Measurements from ENCODE around the gene SDK1. TPM values are rescaled to one million over a fixed set of nuclear protein-coding genes. Genes with fewer than 3 reads are reported as not detected.

Gene SDK1
- total and polyA plus RNA-seq, 2 of the 8 experiments (the other 6 are each of a cell fraction or from before 2014, with no cell fraction given) = 3.3 to 7.2 TPM

DNA sequence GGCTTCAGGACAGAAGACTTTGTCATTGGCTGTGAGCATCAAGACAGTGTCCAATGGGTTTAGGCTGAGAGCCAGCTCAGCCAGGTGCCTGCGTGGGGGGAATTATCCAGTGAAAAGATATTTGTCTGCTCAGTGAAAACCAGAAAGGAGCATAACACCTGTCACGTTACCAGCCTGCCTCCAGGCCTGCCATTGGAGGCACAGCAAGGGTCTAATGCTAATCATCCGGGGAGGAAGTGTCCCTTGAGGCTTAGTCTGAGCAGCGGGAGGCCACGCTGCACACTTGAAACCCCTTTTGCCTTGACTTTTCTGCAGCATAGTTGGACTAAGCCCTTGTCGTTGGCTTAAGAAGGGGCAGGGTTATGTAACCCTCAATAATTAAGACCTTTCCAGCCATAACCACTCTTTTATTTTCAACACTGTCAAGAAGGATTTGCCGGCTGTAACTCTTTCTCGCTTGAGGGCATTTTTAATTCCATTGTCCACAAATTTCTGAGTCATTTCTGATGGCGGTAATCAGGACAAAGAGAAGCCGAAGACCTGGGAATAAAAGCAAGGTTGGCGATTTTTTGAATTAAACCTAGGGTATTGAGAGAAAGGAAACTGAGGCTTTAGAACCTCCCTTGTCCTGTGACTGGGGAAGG lies 741.5 kb downstream of the SDK1 start:
- Histone ChIP-seq H3K27me3 (replicated peaks in 1 of 4; ENCODE audit: control insufficient read depth in 3 of 4, extremely low read depth in 1 of 4, insufficient read depth in 3 of 4, low read length in 3 of 4) (no peaks in the 10 kb centered on the region), H3K23ac (ENCODE audit: insufficient read length) (no peak overlapping the region), H3K9me3 (ENCODE audit: insufficient read depth in 2 of 2, low read depth in 1 of 2, low read length in 1 of 2) (no peaks in the 10 kb centered on the region), H3K27ac (ENCODE audit: low read depth, low read length) (peak overlapping the region; percentile 12; the same call in 1 of the 2 replicates), H3K79me1 (ENCODE audit: low read depth, low read length) (no peaks in the 10 kb centered on the region), H4K91ac (replicated peaks; ENCODE audit: insufficient read length, low read length) (peak overlapping the region; percentile 95), H3K4ac (replicated peaks; ENCODE audit: insufficient read length, low read depth, low read length) (peak overlapping the region; percentile 37), H4K20me1 (replicated peaks in 1 of 2; ENCODE audit: control insufficient read depth in 1 of 2, insufficient read depth in 2 of 2, low read length in 2 of 2) (no peaks in the 10 kb centered on the region), H2BK20ac (ENCODE audit: low read length) (peak overlapping the region; percentile 82; the same call in 1 of the 2 replicates), H2AFZ (ENCODE audit: low read length) (no peak overlapping the region), H3K4me3 (ENCODE audit: extremely low read depth in 1 of 4, insufficient read depth in 2 of 4, low read depth in 3 of 4, low read length in 4 of 4) (no peak overlapping the region), H3K36me3 (ENCODE audit: control insufficient read depth in 2 of 4, insufficient read depth in 4 of 4, low read length in 3 of 4) (no peaks in the 10 kb centered on the region), H2AK5ac (ENCODE audit: low read depth, low read length) (peak overlapping the region; percentile 60; the same call in 1 of the 2 replicates), H3K9ac (replicated peaks in 1 of 4; ENCODE audit: extremely low read depth in 1 of 4, low read depth in 3 of 4, low read length in 3 of 4) (no peak overlapping the region), H2BK12ac (ENCODE audit: low read depth, low read length) (peak overlapping the region; percentile 84; the same call in 1 of the 2 replicates), H3K18ac (ENCODE audit: extremely low read depth, low read length) (peak overlapping the region; percentile 95), H3K23me2 (ENCODE audit: low read depth, low read length) (no peaks in the 10 kb centered on the region), H3K79me2 (ENCODE audit: control insufficient read depth in 1 of 2, insufficient read depth in 2 of 2, low read length in 2 of 2) (no peaks in the 10 kb centered on the region), H4K5ac (ENCODE audit: insufficient read length, low read depth, low read length) (peak overlapping the region; percentile 40), H2BK15ac (ENCODE audit: low read length) (no peak overlapping the region), H2BK120ac (replicated peaks; ENCODE audit: low read depth, low read length) (peak overlapping the region; percentile 88), H3K56ac (replicated peaks; ENCODE audit: insufficient read length, low read depth, low read length) (no peak overlapping the region), H3K4me2 (ENCODE audit: insufficient read depth in 1 of 2, low read depth in 2 of 2, low read length in 2 of 2) (no peak overlapping the region), H2BK5ac (ENCODE audit: low read depth, low read length) (peak overlapping the region; percentile 46; the same call in 1 of the 2 replicates), H3K4me1 (replicated peaks in 1 of 4; ENCODE audit: control insufficient read depth in 3 of 4, insufficient read depth in 4 of 4, low read length in 3 of 4) (peaks cover 8 to 29% (median 24%) of the 10 kb centered on the region in 4 experiments), H4K8ac (ENCODE audit: extremely low read depth, insufficient read depth, low read length) (no peak overlapping the region), H3K14ac (ENCODE audit: insufficient read length) (no peak overlapping the region)
- DNase-seq (ENCODE audit: low read depth in 1 of 2, low spot score in 2 of 2) = peak in 1 of 2 experiments; percentile 36
- no peak for FAIRE-seq
- POLR2A ChIA-PET (ENCODE audit: partially characterized antibody) = interaction anchor here (0.7 kb wide), 1 partner anchor 94 kb away, joined by 3 read pairs; no protein-coding TSS in a partner anchor
- no peak for TF ChIP-seq CEBPB (IDR thresholded peaks at IDR 0.05; ENCODE audit: low read depth, low read length)
- no peak for TF ChIP-seq TCF12 (IDR thresholded peaks at IDR 0.05; ENCODE audit: low read depth, low read length)
- no peak for TF ChIP-seq CTBP2 (IDR thresholded peaks at IDR 0.05; ENCODE audit: borderline replicate concordance, insufficient read depth, insufficient read length, low read length)
- TF ChIP-seq ZNF274 (IDR thresholded peaks at IDR 0.05; ENCODE audit: borderline replicate concordance, extremely low read depth, low read length) = no peak
- CTCF ChIA-PET (ENCODE audit: partially characterized antibody) = no interaction called here
- WGBS, 2 experiments (ENCODE audit: extremely low coverage in 1 of 2, insufficient coverage in 1 of 2, insufficient read length in 1 of 2, insufficient replicate concordance in 2 of 2, low coverage in 1 of 2, low lambda C conversion rate in 2 of 2, missing lambda C conversion rate in 1 of 2) = 61% methylated on average over 8 of the region's 11 CpGs; no CpG with 5 or more reads in 1 of the 2 experiments
